Dedifferentiated amniotic fluid mesenchymal stem cell (primary cell): ENCODE data around the gene DAO.

Source experiments
- DNase-seq: peaks from one replicate; pipeline ENCODE4 v3.0.0-alpha.2; 2016; ENCODE audit errors: extremely low spot score

Gene DAO

GRCh38 chr12:108875280-108875679, 4.6 kb upstream of the DAO start:
- no peak for DNase-seq

- DNase-seq = no peak
Measured at GRCh38 chr12:108875682-108876361, 4.1 kb upstream of the DAO start.

- no peak for DNase-seq
Measured at GRCh38 chr12:108876550-108876949, 3.3 kb upstream of the DAO start.

GRCh38 chr12:108881953-108882352, 2.1 kb downstream of the DAO start:
- no peak for DNase-seq

GRCh38 chr12:108884116-108885012, 4.5 kb downstream of the DAO start:
- DNase-seq = no peak

- no peak for DNase-seq
Measured at GRCh38 chr12:108886873-108887629, 7.2 kb downstream of the DAO start.

GRCh38 chr12:108888031-108888430, 8.1 kb downstream of the DAO start:
- DNase-seq = no peak

GRCh38 chr12:108890208-108890607, 10.3 kb downstream of the DAO start:
- DNase-seq = no peak

GRCh38 chr12:108895220-108895802, 15.4 kb downstream of the DAO start:
- DNase-seq = no peak

- DNase-seq = no peak
Measured at GRCh38 chr12:108896336-108896735, 16.4 kb downstream of the DAO start.

GRCh38 chr12:108896817-108897216, 16.9 kb downstream of the DAO start:
- no peak for DNase-seq

- no peak for DNase-seq
Measured at GRCh38 chr12:108899145-108899544, 19.3 kb downstream of the DAO start.

GRCh38 chr12:108905725-108906124, 25.8 kb downstream of the DAO start:
- DNase-seq = no peak

GRCh38 chr12:108906971-108907370, 27.1 kb downstream of the DAO start:
- DNase-seq = no peak

GRCh38 chr12:108907839-108908351, 28.0 kb downstream of the DAO start:
- no peak for DNase-seq

GRCh38 chr12:108910336-108910735, 30.4 kb downstream of the DAO start:
- no peak for DNase-seq

GRCh38 chr12:108911915-108912314, 32.0 kb downstream of the DAO start:
- DNase-seq = no peak

GRCh38 chr12:108912361-108912760, 32.5 kb downstream of the DAO start:
- no peak for DNase-seq

- no peak for DNase-seq
Measured at GRCh38 chr12:108914121-108914531, 34.2 kb downstream of the DAO start.

- no peak for DNase-seq
Measured at GRCh38 chr12:108915632-108916133, 35.8 kb downstream of the DAO start.

GRCh38 chr12:108916336-108916735, 36.4 kb downstream of the DAO start:
- no peak for DNase-seq

- DNase-seq = no peak
Measured at GRCh38 chr12:108918206-108918605, 38.3 kb downstream of the DAO start.
